NCI-H187 treated with DMSO at 0.1 percent for 48 hours (cell line): Measurements from ENCODE around the gene HECTD1.
"Not testable (repeated sequence)": the region's sequence is repeated elsewhere in the genome, so short reads cannot be mapped to it uniquely, and the experiment has no call there.

Experiments
- DNase-seq: peaks from one replicate; lab custom pipeline; 2025; lab: John Stamatoyannopoulos, UW

Gene HECTD1

GRCh38 chr14:31154956-31155355, 52.6 kb downstream of the HECTD1 start:
- DNase-seq = no peak

GRCh38 chr14:31142455-31143087, 65.0 kb downstream of the HECTD1 start:
- DNase-seq = no peak

GRCh38 chr14:31139301-31139847, 68.2 kb downstream of the HECTD1 start:
- no peak for DNase-seq

GRCh38 chr14:31138301-31138700, 69.3 kb downstream of the HECTD1 start:
- no peak for DNase-seq

GRCh38 chr14:31137214-31137889, 70.2 kb downstream of the HECTD1 start:
- DNase-seq = no peak

GRCh38 chr14:31133133-31133532, 74.5 kb downstream of the HECTD1 start:
- DNase-seq = no peak

GRCh38 chr14:31128601-31129526, 78.7 kb downstream of the HECTD1 start:
- DNase-seq = no peak

- no peak for DNase-seq
Measured at GRCh38 chr14:31127690-31128089, 79.9 kb downstream of the HECTD1 start.

GRCh38 chr14:31126680-31127079, 80.9 kb downstream of the HECTD1 start:
- DNase-seq = no peak

- no peak for DNase-seq
Measured at GRCh38 chr14:31125231-31125630, 82.4 kb downstream of the HECTD1 start.

GRCh38 chr14:31124197-31124596, 83.4 kb downstream of the HECTD1 start:
- no peak for DNase-seq

- no peak for DNase-seq
Measured at GRCh38 chr14:31122921-31123320, 84.7 kb downstream of the HECTD1 start.

GRCh38 chr14:31122098-31122611, 85.4 kb downstream of the HECTD1 start:
- no peak for DNase-seq

- DNase-seq = no peak
Measured at GRCh38 chr14:31118892-31119291, 88.7 kb downstream of the HECTD1 start.

- DNase-seq = no peak
Measured at GRCh38 chr14:31113794-31114193, 93.8 kb downstream of the HECTD1 start.

GRCh38 chr14:31110872-31111271, 96.7 kb downstream of the HECTD1 start:
- DNase-seq = no peak

GRCh38 chr14:31109257-31109656, 98.3 kb downstream of the HECTD1 start:
- no peak for DNase-seq

- DNase-seq = no peak
Measured at GRCh38 chr14:31106768-31107167, 100.8 kb downstream of the HECTD1 start.

- DNase-seq = no peak
Measured at GRCh38 chr14:31097081-31097480, 110.5 kb downstream of the HECTD1 start.

GRCh38 chr14:31096255-31096654, 111.3 kb downstream of the HECTD1 start:
- DNase-seq = no peak

GRCh38 chr14:31095817-31096216, 111.8 kb downstream of the HECTD1 start:
- not testable (repeated sequence) for DNase-seq
